GM04504 (cell line): Measurements from ENCODE around the gene NUMA1.

Experiments used
- DNase-seq: peaks from one replicate; pipeline ENCODE4 v3.0.0-alpha.2; 2012; ENCODE audit warnings: low read depth

NUMA1 gene

GRCh38 chr11:71962428-71963038 is 117.8 kb downstream of the NUMA1 start:
- no peak for DNase-seq

DNA sequence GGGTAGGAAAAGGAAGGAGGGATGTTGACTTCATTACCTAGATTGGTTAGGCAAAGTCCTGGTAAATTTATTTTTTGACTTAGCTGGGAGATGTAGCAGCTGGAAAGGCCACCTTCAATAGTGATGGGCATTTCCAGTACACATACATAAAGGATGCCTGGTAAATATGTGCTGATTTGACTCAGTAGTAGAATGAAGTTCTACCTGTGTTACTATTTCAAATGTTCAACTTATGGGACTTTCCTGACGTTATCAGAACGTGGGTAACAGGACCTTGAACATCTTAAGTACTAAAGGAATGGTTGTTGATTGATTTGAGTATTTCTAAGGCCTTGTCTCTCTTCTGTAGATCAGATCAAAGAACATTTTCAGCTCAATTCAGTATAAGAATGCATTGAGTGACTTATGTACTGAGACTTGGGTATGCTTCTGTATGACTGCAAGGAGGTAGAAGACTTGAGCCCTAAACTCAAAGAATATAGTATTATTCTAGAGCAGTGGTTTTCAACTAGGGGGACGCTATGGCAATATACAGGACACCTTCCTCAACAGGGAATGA is 124.4 kb downstream of the NUMA1 start:
- DNase-seq: no peak
